A549 (cell line): ENCODE results near the gene TCF7L2. TPM values are rescaled to one million over a fixed set of nuclear protein-coding genes. Genes with fewer than 3 reads are reported as not detected.

Experiments used
- ATAC-seq, 2 experiments: fragments of 200-7000 bp in 1 of 2; fragments of >200 bp in 1 of 2; cut with Nextera tagmentation in 1 of 2; cut with Tn5 transposase in 1 of 2; 3 replicates each; pipeline versions ENCODE4 v1.8.0 to v1.9.1; 2018 to 2020; ENCODE audit warnings: mild to moderate bottlenecking in 1 of 2, moderate library complexity in 1 of 2
- CTCF ChIA-PET: fragments of 300-600 bp; sonication (Branson Sonifier 250); formaldehyde crosslinking; extraction: SDS; loops from one replicate; lab custom pipeline; 2021; ENCODE audit warnings: antibody characterized with exemption, inconsistent platforms; lab: Yijun Ruan, JAX
- POLR2A ChIA-PET: fragments of 350-600 bp; formaldehyde crosslinking; extraction: SDS; loops from one replicate; lab custom pipeline; 2021; ENCODE audit warnings: antibody characterized with exemption, inconsistent platforms; lab: Yijun Ruan, JAX
- DNase-seq, 2 experiments: peaks; one replicate each; pipeline versions ENCODE4 v3.0.0 to v3.0.0-alpha.2; 2011 to 2016; ENCODE audit warnings: low read depth in 1 of 2, low spot score in 1 of 2
- FAIRE-seq: peaks from 2 replicates; lab custom pipeline; 2011; peaks lifted over from hg19 to GRCh38; lab: Jason Lieb, UNC
- H3K27ac ChIP-seq, 2 experiments: fragments of >200 bp; sonication (Bioruptor Twin); formaldehyde crosslinking; 3 replicates each; pipeline ENCODE4 v1.5.1; 2016 to 2017
- H3K4me1 ChIP-seq: fragments of >200 bp; sonication (Bioruptor Twin); formaldehyde crosslinking; 3 replicates; pipeline ENCODE4 v1.6.1; 2016
- H3K4me2 ChIP-seq: fragments of >200 bp; sonication (Bioruptor Twin); formaldehyde crosslinking; 3 replicates; pipeline ENCODE4 v1.6.1; 2016
- H3K4me3 ChIP-seq: fragments of >200 bp; sonication (Bioruptor Twin); formaldehyde crosslinking; 3 replicates; pipeline ENCODE4 v1.5.1; 2016
- H3K9me3 ChIP-seq: fragments of >200 bp; sonication (Bioruptor Twin); formaldehyde crosslinking; 3 replicates; pipeline ENCODE4 v1.6.1; 2016
- CBX8 ChIP-seq: fragments of 200-600 bp; sonication (generic); IDR thresholded peaks from 2 replicates; pipeline ENCODE4 v1.6.1; 2016
- E2F6 ChIP-seq: IDR thresholded peaks from 2 replicates; pipeline ENCODE4 v1.6.1; 2012; ENCODE audit warnings: low read depth, borderline replicate concordance
- FOSL2 ChIP-seq, 2 experiments: fragments of 450-650 bp in 1 of 2; fragments of >200 bp in 1 of 2; sonication (Bioruptor Twin) in 1 of 2; formaldehyde crosslinking; IDR thresholded peaks; 2 replicates each; pipeline versions ENCODE4 v1.5.0 to v1.6.1; 2016 to 2020; ENCODE audit warnings: mild to moderate bottlenecking in 1 of 2, moderate library complexity in 1 of 2
- HEYL ChIP-seq: fragments of 250-450 bp; sonication (Bioruptor Pico); IDR thresholded peaks from 2 replicates; pipeline ENCODE4 v1.8.0; 2021; ENCODE audit warnings: mild to moderate bottlenecking, moderate library complexity
- HOXB13 ChIP-seq: fragments of 250-450 bp; sonication (Bioruptor Pico); IDR thresholded peaks from 2 replicates; pipeline ENCODE4 v1.5.0; 2020; ENCODE audit warnings: low read depth, mild to moderate bottlenecking, moderate library complexity
- JUN ChIP-seq, 2 experiments: fragments of >200 bp; sonication (Bioruptor Twin); formaldehyde crosslinking; IDR thresholded peaks; 2 replicates in 1 of 2; 3 replicates in 1 of 2; pipeline ENCODE4 v1.6.1; 2016 to 2017
- JUNB ChIP-seq: fragments of >200 bp; sonication (Bioruptor Twin); formaldehyde crosslinking; IDR thresholded peaks from 2 replicates; pipeline ENCODE4 v1.6.1; 2016
- KDM1A ChIP-seq: fragments of 200-600 bp; sonication (generic); IDR thresholded peaks from 2 replicates; pipeline ENCODE4 v1.6.1; 2016; ENCODE audit warnings: low read depth, mild to moderate bottlenecking
- KDM5A ChIP-seq: fragments of 200-600 bp; sonication (generic); IDR thresholded peaks from 2 replicates; pipeline ENCODE4 v1.6.1; 2016; ENCODE audit warnings: antibody characterized with exemption, mild to moderate bottlenecking
- MAFK ChIP-seq: fragments of 450-650 bp; IDR thresholded peaks from 2 replicates; pipeline ENCODE4 v1.6.1; 2014; ENCODE audit not compliant: partially characterized antibody
- MAZ ChIP-seq: fragments of 150-350 bp; IDR thresholded peaks from 2 replicates; pipeline ENCODE4 v1.6.1; 2014; ENCODE audit warnings: antibody characterized with exemption, low read depth, low read length, borderline replicate concordance
- MYC ChIP-seq: IDR thresholded peaks from 2 replicates; pipeline ENCODE4 v1.6.1; 2012; ENCODE audit warnings: mild to moderate bottlenecking, inconsistent platforms, low read length, improper control_type of control experiment, borderline replicate concordance
- NFE2L2 ChIP-seq: fragments of 150-350 bp; conservative IDR thresholded peaks from 2 replicates; pipeline ENCODE4 v1.6.1; 2014; ENCODE audit warnings: low read length
- NPAS2 ChIP-seq: fragments of 250-450 bp; sonication (Bioruptor Pico); IDR thresholded peaks from 2 replicates; pipeline ENCODE4 v1.8.0; 2022; ENCODE audit warnings: mild to moderate bottlenecking, moderate library complexity, borderline replicate concordance
- POLR2A ChIP-seq: IDR thresholded peaks from 2 replicates; pipeline ENCODE4 v1.6.1; 2012; ENCODE audit warnings: mild to moderate bottlenecking, low read length
- POLR2AphosphoS2 ChIP-seq: conservative IDR thresholded peaks from 2 replicates; pipeline ENCODE4 v1.6.1; 2012; ENCODE audit warnings: low read length, improper control_type of control experiment, inconsistent platforms
- RAD21 ChIP-seq, 2 experiments: fragments of >200 bp in 1 of 2; sonication (Bioruptor Twin) in 1 of 2; formaldehyde crosslinking in 1 of 2; IDR thresholded peaks in 1 of 2; conservative IDR thresholded peaks in 1 of 2; 2 replicates in 1 of 2; 3 replicates in 1 of 2; pipeline ENCODE4 v1.6.1; 2012 to 2018; ENCODE audit warnings: inconsistent platforms in 1 of 2
- RARB ChIP-seq: fragments of 250-450 bp; sonication (Bioruptor Pico); IDR thresholded peaks from 2 replicates; pipeline ENCODE4 v1.8.0; 2021; ENCODE audit warnings: mild to moderate bottlenecking, moderate library complexity
- RNF2 ChIP-seq: fragments of 200-600 bp; sonication (generic); IDR thresholded peaks from 2 replicates; pipeline ENCODE4 v1.6.1; 2016; ENCODE audit warnings: low read depth, mild to moderate bottlenecking, antibody characterized with exemption, moderate library complexity, borderline replicate concordance
- SMC3 ChIP-seq: fragments of >200 bp; sonication (Bioruptor Twin); formaldehyde crosslinking; IDR thresholded peaks from 3 replicates; pipeline ENCODE4 v1.6.1; 2018; ENCODE audit warnings: inconsistent platforms
- SREBF2 ChIP-seq: fragments of 450-650 bp; IDR thresholded peaks from 2 replicates; pipeline ENCODE4 v1.6.1; 2014; ENCODE audit warnings: mild to moderate bottlenecking, moderate library complexity
- ZFP36 ChIP-seq: fragments of 450-650 bp; IDR thresholded peaks from 2 replicates; pipeline ENCODE4 v1.6.1; 2014; ENCODE audit warnings: borderline replicate concordance; ENCODE audit not compliant: partially characterized antibody
- ZSCAN20 ChIP-seq: fragments of 250-450 bp; sonication (Bioruptor Pico); IDR thresholded peaks from 2 replicates; pipeline ENCODE4 v1.8.0; 2022; ENCODE audit warnings: mild to moderate bottlenecking, moderate library complexity
- WGBS: methylation state at CpG from one replicate; pipeline ENCODE4 v1.1.6; 2017; ENCODE audit errors: missing lambda C conversion rate; 5-methylcytosine and 5-hydroxymethylcytosine counted together
- polyA plus RNA-seq, 4 experiments: library from polyadenylated mRNA; depleted of rRNA in 3 of 4; stranded (reverse); fragments of >200 nt; fragmentation: RNase III in 1 of 4; extraction: RNeasy Plus Mini Kit Qiagen cat#74134 plus additional on column Dnase treatment in 1 of 4; gene quantifications; 2 replicates in 3 of 4; 3 replicates in 1 of 4; pipeline ENCODE4 v1.2.3, GENCODE V29; 2011 to 2017
- TF ChIP-seq, protein P1 (sequence below): fragments of 450-650 bp; IDR thresholded peaks from 2 replicates; pipeline ENCODE4 v1.6.1; 2014; ENCODE audit warnings: antibody characterized with exemption
- TF ChIP-seq, protein P2 (sequence below): fragments of >200 bp; sonication (Bioruptor Twin); formaldehyde crosslinking; IDR thresholded peaks from 3 replicates; pipeline ENCODE4 v1.5.1; 2016
- TF ChIP-seq, protein P3 (sequence below): fragments of 250-450 bp; sonication (Bioruptor Pico); IDR thresholded peaks from 2 replicates; pipeline ENCODE4 v1.5.0; 2020; ENCODE audit warnings: low read depth, mild to moderate bottlenecking, moderate library complexity

Gene TCF7L2
- polyA plus RNA-seq, 2 of the 4 experiments (the other 2 are of a cell fraction), result 11.3 to 14.5 TPM

- no peak for TF ChIP-seq JUNB
- no peak for TF ChIP-seq E2F6
- no peak for TF ChIP-seq RNF2
- no peak for TF ChIP-seq KDM5A
- no peak for TF ChIP-seq ZSCAN20 (CRISPR knock-in tag)
- TF ChIP-seq SMC3, result no peak
- TF ChIP-seq MAFK, result no peak
- no peak for TF ChIP-seq ZFP36
- no peak for TF ChIP-seq HEYL (CRISPR knock-in tag)
- TF ChIP-seq, protein P1, sequence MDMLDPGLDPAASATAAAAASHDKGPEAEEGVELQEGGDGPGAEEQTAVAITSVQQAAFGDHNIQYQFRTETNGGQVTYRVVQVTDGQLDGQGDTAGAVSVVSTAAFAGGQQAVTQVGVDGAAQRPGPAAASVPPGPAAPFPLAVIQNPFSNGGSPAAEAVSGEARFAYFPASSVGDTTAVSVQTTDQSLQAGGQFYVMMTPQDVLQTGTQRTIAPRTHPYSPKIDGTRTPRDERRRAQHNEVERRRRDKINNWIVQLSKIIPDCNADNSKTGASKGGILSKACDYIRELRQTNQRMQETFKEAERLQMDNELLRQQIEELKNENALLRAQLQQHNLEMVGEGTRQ, result no peak
- no peak for TF ChIP-seq POLR2A
- TF ChIP-seq SREBF2, result no peak
- ATAC-seq, result no peak
- Histone ChIP-seq H3K4me3 (no peak overlapping the region), H3K9me3 (no peaks in the 10 kb centered on the region), H3K4me1 (peaks cover 67% of the 10 kb centered on the region), H3K27ac (no peak overlapping the region), H3K4me2 (no peak overlapping the region)
- ChIA-PET CTCF (interaction anchor here (0.8 to 1.7 kb wide), 4 partner anchors 18 to 56 kb away, joined by 3 to 4 read pairs (median 4); no protein-coding TSS in a partner anchor), POLR2A (no interaction called here)
- no peak for DNase-seq
- FAIRE-seq, result no peak
- 94% methylated on average over 6 of the region's 6 CpGs for WGBS
Observed at GRCh38 chr10:113023017-113023416, 73.0 kb downstream of the TCF7L2 start.

GRCh38 chr10:113024930-113025329 is 74.9 kb downstream of the TCF7L2 start:
- FAIRE-seq (no peak), DNase-seq (no peak), ATAC-seq (no peak)
- H3K9me3 ChIP-seq, result no peaks in the 10 kb centered on the region
- TF ChIP-seq RARB (CRISPR knock-in tag) (no peak), MAZ (no peak), FOSL2 (IDR thresholded peaks at IDR 0.05) (no peak), FOSL2 (CRISPR knock-in tag; IDR thresholded peaks at IDR 0.05) (no peak), POLR2AphosphoS2 (no peak), KDM1A (no peak), MAFK (no peak)
- TF ChIP-seq, protein P2, sequence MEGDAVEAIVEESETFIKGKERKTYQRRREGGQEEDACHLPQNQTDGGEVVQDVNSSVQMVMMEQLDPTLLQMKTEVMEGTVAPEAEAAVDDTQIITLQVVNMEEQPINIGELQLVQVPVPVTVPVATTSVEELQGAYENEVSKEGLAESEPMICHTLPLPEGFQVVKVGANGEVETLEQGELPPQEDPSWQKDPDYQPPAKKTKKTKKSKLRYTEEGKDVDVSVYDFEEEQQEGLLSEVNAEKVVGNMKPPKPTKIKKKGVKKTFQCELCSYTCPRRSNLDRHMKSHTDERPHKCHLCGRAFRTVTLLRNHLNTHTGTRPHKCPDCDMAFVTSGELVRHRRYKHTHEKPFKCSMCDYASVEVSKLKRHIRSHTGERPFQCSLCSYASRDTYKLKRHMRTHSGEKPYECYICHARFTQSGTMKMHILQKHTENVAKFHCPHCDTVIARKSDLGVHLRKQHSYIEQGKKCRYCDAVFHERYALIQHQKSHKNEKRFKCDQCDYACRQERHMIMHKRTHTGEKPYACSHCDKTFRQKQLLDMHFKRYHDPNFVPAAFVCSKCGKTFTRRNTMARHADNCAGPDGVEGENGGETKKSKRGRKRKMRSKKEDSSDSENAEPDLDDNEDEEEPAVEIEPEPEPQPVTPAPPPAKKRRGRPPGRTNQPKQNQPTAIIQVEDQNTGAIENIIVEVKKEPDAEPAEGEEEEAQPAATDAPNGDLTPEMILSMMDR, result no peak
- CTCF ChIA-PET, result interaction anchor here (0.8 kb wide), 1 partner anchor 9 kb away, joined by 3 read pairs; no protein-coding TSS in a partner anchor
- H3K27ac ChIP-seq, result no peak overlapping the region
- H3K4me3 ChIP-seq, result no peak overlapping the region
- peaks cover 60% of the 10 kb centered on the region for H3K4me1 ChIP-seq
- POLR2A ChIA-PET, result no interaction called here
- no peak overlapping the region for H3K4me2 ChIP-seq
- WGBS, result 96% methylated on average over 6 of the region's 6 CpGs

- ChIA-PET POLR2A (no interaction called here), CTCF (interaction anchor here (0.8 kb wide), 1 partner anchor 9 kb away, joined by 3 read pairs; no protein-coding TSS in a partner anchor)
- H3K4me3 ChIP-seq, result no peak overlapping the region
- H3K4me2 ChIP-seq, result no peak overlapping the region
- FAIRE-seq, result no peak
- H3K27ac ChIP-seq, result no peak overlapping the region
- no peaks in the 10 kb centered on the region for H3K9me3 ChIP-seq
- H3K4me1 ChIP-seq, result peaks cover 60% of the 10 kb centered on the region
- no peak for TF ChIP-seq JUN (IDR thresholded peaks at IDR 0.05)
- TF ChIP-seq, protein P1, result no peak
- TF ChIP-seq MYC, result no peak
- TF ChIP-seq SREBF2, result no peak
- no peak for TF ChIP-seq CBX8
- TF ChIP-seq, protein P2, result no peak
- no peak for TF ChIP-seq RAD21 (conservative IDR thresholded peaks at IDR 0.05 in 1 of 2, IDR thresholded peaks at IDR 0.05 in 1 of 2)
- TF ChIP-seq ZFP36, result no peak
- no peak for TF ChIP-seq NPAS2
- TF ChIP-seq JUNB, result no peak
- TF ChIP-seq, protein P3, sequence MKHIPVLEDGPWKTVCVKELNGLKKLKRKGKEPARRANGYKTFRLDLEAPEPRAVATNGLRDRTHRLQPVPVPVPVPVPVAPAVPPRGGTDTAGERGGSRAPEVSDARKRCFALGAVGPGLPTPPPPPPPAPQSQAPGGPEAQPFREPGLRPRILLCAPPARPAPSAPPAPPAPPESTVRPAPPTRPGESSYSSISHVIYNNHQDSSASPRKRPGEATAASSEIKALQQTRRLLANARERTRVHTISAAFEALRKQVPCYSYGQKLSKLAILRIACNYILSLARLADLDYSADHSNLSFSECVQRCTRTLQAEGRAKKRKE (CRISPR knock-in tag), result no peak
- no peak for TF ChIP-seq NFE2L2
- no peak for TF ChIP-seq HOXB13 (CRISPR knock-in tag)
- TF ChIP-seq RNF2, result no peak
- TF ChIP-seq MAZ, result no peak
- no peak for TF ChIP-seq RARB (CRISPR knock-in tag)
- TF ChIP-seq, all 56 proteins: peak for 0
- DNase-seq (no peak), ATAC-seq (no peak)
- WGBS, result 93% methylated on average over 6 of the region's 6 CpGs
Observed at GRCh38 chr10:113025487-113025886, 75.4 kb downstream of the TCF7L2 start.
